HepG2 (cell line): Measurements from ENCODE around the gene TAF13. TPM values are rescaled to one million over a fixed set of nuclear protein-coding genes. Genes with fewer than 3 reads are reported as not detected.
A peak's percentile ranks its signal among the peaks of the same experiment; 100 is the strongest.

Source experiments
- CBX2 ChIP-seq, 2 experiments: fragments of 200-600 bp in 1 of 2; sonication (generic); formaldehyde crosslinking in 1 of 2; IDR thresholded peaks; 2 replicates each; pipeline versions ENCODE4 v1.7.0 to v1.8.1; 2018 to 2022; ENCODE audit warnings: low read depth in 2 of 2, low read length in 1 of 2, mild to moderate bottlenecking in 1 of 2, missing genetic modification reagents in 1 of 2
- EEA1 ChIP-seq: sonication (generic); formaldehyde crosslinking; IDR thresholded peaks from 2 replicates; pipeline ENCODE4 v1.5.1; 2020; ENCODE audit warnings: mild to moderate bottlenecking, missing genetic modification reagents, borderline replicate concordance
- FOXC1 ChIP-seq: sonication (generic); formaldehyde crosslinking; IDR thresholded peaks from 2 replicates; pipeline ENCODE4 v1.8.0; 2022; ENCODE audit warnings: mild to moderate bottlenecking, missing genetic modification reagents, borderline replicate concordance
- FOXM1 ChIP-seq: sonication (generic); formaldehyde crosslinking; IDR thresholded peaks from 2 replicates; pipeline ENCODE4 v1.5.0; 2020; ENCODE audit warnings: missing genetic modification reagents
- GTF3A ChIP-seq: sonication (generic); formaldehyde crosslinking; conservative IDR thresholded peaks from 2 replicates; pipeline ENCODE4 v1.4.0; 2020; ENCODE audit warnings: mild to moderate bottlenecking, missing genetic modification reagents
- HES4 ChIP-seq: sonication (generic); formaldehyde crosslinking; IDR thresholded peaks from 2 replicates; pipeline ENCODE4 v1.9.0; 2021; ENCODE audit warnings: mild to moderate bottlenecking, missing genetic modification reagents, borderline replicate concordance
- KDM3A ChIP-seq: IDR thresholded peaks from 2 replicates; pipeline ENCODE4 v1.6.1; 2018; ENCODE audit warnings: low read depth, missing compliant biosample characterization
- MEIS2 ChIP-seq: sonication (generic); formaldehyde crosslinking; IDR thresholded peaks from 2 replicates; pipeline ENCODE4 v1.9.0; 2021; ENCODE audit warnings: mild to moderate bottlenecking, missing genetic modification reagents
- ONECUT2 ChIP-seq: sonication (generic); formaldehyde crosslinking; IDR thresholded peaks from 2 replicates; pipeline ENCODE4 v1.4.0; 2020; ENCODE audit warnings: missing genetic modification reagents
- REXO4 ChIP-seq: sonication (generic); formaldehyde crosslinking; IDR thresholded peaks from 2 replicates; pipeline ENCODE4 v1.8.0; 2022; ENCODE audit warnings: missing genetic modification reagents, mild to moderate bottlenecking, borderline replicate concordance
- SAP130 ChIP-seq: IDR thresholded peaks from 2 replicates; pipeline ENCODE4 v1.6.1; 2016; ENCODE audit warnings: low read depth
- SRSF1 ChIP-seq: fragments of 200-400 bp; formaldehyde crosslinking; optimal IDR thresholded peaks from 2 replicates; pipeline ENCODE3; 2017; ENCODE audit warnings: mild to moderate bottlenecking, low read depth, low read length, moderate library complexity
- TBP ChIP-seq: sonication (generic); formaldehyde crosslinking; IDR thresholded peaks from 2 replicates; pipeline ENCODE4 v1.5.0; 2020; ENCODE audit warnings: missing genetic modification reagents
- TBX3 ChIP-seq: fragments of 450-650 bp; IDR thresholded peaks from 2 replicates; pipeline ENCODE4 v1.6.1; 2017; ENCODE audit warnings: antibody characterized with exemption, mild to moderate bottlenecking, inconsistent platforms, borderline replicate concordance
- ZNF251 ChIP-seq: sonication (generic); formaldehyde crosslinking; IDR thresholded peaks from 2 replicates; pipeline ENCODE4 v1.9.0; 2021; ENCODE audit warnings: mild to moderate bottlenecking, missing genetic modification reagents
- ZNF501 ChIP-seq: sonication (generic); formaldehyde crosslinking; IDR thresholded peaks from 2 replicates; pipeline ENCODE4 v1.5.1; 2020; ENCODE audit warnings: mild to moderate bottlenecking, moderate library complexity, missing genetic modification reagents
- ZNF614 ChIP-seq: IDR thresholded peaks from 2 replicates; pipeline ENCODE4 v1.6.1; 2018; ENCODE audit warnings: missing biosample characterization, missing genetic modification reagents, inconsistent platforms, borderline replicate concordance
- ZNF644 ChIP-seq: IDR thresholded peaks from 2 replicates; pipeline ENCODE4 v1.6.1; 2016; ENCODE audit warnings: low read depth
- ZNF720 ChIP-seq: sonication (generic); formaldehyde crosslinking; IDR thresholded peaks from 2 replicates; pipeline ENCODE4 v1.4.0; 2020; ENCODE audit warnings: missing genetic modification reagents
- ZSCAN25 ChIP-seq: sonication (generic); formaldehyde crosslinking; IDR thresholded peaks from 2 replicates; pipeline ENCODE4 v1.8.0; 2022; ENCODE audit warnings: mild to moderate bottlenecking, missing genetic modification reagents
- polyA plus RNA-seq, 8 experiments: library from polyadenylated mRNA; depleted of rRNA in 3 of 8; stranded (reverse) in 7 of 8; unstranded in 1 of 8; fragments of >200 nt; fragmentation: Illumina TruSeq in 4 of 8; extraction: Trizol in 4 of 8; gene quantifications; 2 replicates each; pipeline versions ENCODE4 v1.2.1 to v1.2.3, GENCODE V29; 2011 to 2016; ENCODE audit warnings: low read depth in 4 of 8, missing spikeins in 1 of 8, mixed read lengths in 1 of 8; ENCODE audit not compliant: insufficient read depth in 1 of 8
- total RNA-seq, 5 experiments: library from RNA; depleted of rRNA; stranded (reverse); fragments of >200 nt; fragmentation: Illumina TruSeq; extraction: Trizol; gene quantifications; 2 replicates each; pipeline ENCODE4 v1.2.3, GENCODE V29; 2016; ENCODE audit warnings: low read depth in 1 of 5
- TF ChIP-seq, protein P1 (sequence below): sonication (generic); formaldehyde crosslinking; conservative IDR thresholded peaks from 2 replicates; pipeline ENCODE4 v1.8.0; 2022; ENCODE audit warnings: low read depth, missing genetic modification reagents
- TF ChIP-seq, protein P2 (sequence below): sonication (generic); formaldehyde crosslinking; IDR thresholded peaks from 2 replicates; pipeline ENCODE4 v1.5.0; 2020; ENCODE audit warnings: mild to moderate bottlenecking, missing genetic modification reagents
- TF ChIP-seq, protein P3 (sequence below): sonication (generic); formaldehyde crosslinking; IDR thresholded peaks from 2 replicates; pipeline ENCODE4 v1.4.0; 2020; ENCODE audit warnings: mild to moderate bottlenecking, missing genetic modification reagents
- TF ChIP-seq, protein P4 (sequence below): sonication (generic); formaldehyde crosslinking; IDR thresholded peaks from 2 replicates; pipeline ENCODE4 v1.8.1; 2023; ENCODE audit warnings: mild to moderate bottlenecking, moderate library complexity, missing genetic modification reagents

TAF13 gene
- total and polyA plus RNA-seq, 2 of the 13 experiments (the other 11 are each of a cell fraction or from before 2014, with no cell fraction given), result 11.5 to 36.3 TPM

DNA sequence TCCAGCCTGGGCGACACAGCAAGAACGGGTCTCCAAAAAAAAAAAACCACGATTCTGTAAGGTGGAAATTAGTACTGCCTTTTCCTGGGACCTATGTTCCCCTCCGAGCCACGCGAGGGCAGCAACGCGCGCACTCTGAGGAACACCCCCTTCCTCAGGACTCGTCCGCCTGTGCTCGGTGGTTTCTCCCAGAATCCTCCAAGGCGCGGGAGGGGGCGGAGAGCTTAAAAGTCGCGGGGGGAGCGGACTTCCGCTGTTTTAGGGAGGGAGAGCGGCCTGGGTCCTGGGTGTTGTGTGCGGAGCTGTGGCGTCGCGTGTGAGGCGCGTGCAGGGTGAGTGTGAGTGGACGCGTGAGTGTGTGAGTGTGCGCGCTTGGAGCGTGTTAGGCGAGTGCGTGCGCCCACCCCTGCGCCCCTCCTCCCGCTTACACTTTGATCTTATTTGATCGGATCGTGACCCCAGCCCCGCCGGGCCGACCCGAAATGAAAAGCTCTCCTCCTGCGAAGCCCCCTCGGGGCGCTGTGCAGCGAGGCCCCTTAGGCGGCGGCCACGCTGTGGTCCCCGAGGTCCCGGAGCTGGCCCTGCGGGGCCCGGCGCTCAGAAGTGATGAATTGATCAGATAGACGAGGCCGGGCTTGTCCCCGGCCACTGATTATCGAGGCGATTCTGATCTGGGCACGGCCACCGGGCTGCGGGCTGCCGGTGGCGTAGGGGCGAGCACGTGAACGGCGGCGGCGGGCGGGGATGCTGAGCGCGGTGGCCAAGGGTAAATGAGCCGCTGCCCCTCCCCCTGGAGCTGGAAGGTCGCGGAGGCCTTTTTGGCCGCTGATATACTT, 24.4 kb upstream of the TAF13 start (continued):
- TF ChIP-seq, protein P1, sequence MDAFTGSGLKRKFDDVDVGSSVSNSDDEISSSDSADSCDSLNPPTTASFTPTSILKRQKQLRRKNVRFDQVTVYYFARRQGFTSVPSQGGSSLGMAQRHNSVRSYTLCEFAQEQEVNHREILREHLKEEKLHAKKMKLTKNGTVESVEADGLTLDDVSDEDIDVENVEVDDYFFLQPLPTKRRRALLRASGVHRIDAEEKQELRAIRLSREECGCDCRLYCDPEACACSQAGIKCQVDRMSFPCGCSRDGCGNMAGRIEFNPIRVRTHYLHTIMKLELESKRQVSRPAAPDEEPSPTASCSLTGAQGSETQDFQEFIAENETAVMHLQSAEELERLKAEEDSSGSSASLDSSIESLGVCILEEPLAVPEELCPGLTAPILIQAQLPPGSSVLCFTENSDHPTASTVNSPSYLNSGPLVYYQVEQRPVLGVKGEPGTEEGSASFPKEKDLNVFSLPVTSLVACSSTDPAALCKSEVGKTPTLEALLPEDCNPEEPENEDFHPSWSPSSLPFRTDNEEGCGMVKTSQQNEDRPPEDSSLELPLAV, result no peak; the same call in 1 of the 2 replicates
- TF ChIP-seq, protein P2, sequence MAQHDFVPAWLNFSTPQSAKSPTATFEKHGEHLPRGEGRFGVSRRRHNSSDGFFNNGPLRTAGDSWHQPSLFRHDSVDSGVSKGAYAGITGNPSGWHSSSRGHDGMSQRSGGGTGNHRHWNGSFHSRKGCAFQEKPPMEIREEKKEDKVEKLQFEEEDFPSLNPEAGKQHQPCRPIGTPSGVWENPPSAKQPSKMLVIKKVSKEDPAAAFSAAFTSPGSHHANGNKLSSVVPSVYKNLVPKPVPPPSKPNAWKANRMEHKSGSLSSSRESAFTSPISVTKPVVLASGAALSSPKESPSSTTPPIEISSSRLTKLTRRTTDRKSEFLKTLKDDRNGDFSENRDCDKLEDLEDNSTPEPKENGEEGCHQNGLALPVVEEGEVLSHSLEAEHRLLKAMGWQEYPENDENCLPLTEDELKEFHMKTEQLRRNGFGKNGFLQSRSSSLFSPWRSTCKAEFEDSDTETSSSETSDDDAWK (CRISPR knock-in tag), result no peak
- TF ChIP-seq FOXM1 (CRISPR knock-in tag), result no peak
- peak; percentile 89 for TF ChIP-seq ZSCAN25 (CRISPR knock-in tag)
- TF ChIP-seq ZNF501 (CRISPR knock-in tag), result peak; percentile 83
- peak; percentile 99 for TF ChIP-seq SRSF1
- TF ChIP-seq FOXC1 (CRISPR knock-in tag), result peak; percentile 94
- 0 out of 2 replicates have a peak, but pooled peaks have one; percentile 56 for TF ChIP-seq REXO4 (CRISPR knock-in tag)
- peak; percentile 75; the same call in 1 of the 2 replicates for TF ChIP-seq ZNF614
- 0 out of 2 replicates have a peak, but pooled peaks have one; percentile 18 for TF ChIP-seq ZNF644 (CRISPR knock-in tag)
- TF ChIP-seq CBX2 (IDR thresholded peaks at IDR 0.05; ENCODE audit: low read depth, low read length), result no peak
- 0 out of 2 replicates have a peak, but pooled peaks have one; percentile 41 for TF ChIP-seq CBX2 (CRISPR knock-in tag; IDR thresholded peaks at IDR 0.05; ENCODE audit: low read depth)
- TF ChIP-seq TBP (CRISPR knock-in tag), result no peak
- 0 out of 2 replicates have a peak, but pooled peaks have one; percentile 30 for TF ChIP-seq GTF3A
- TF ChIP-seq SAP130 (CRISPR knock-in tag), result peak; percentile 87
- no peak; the same call in 1 of the 2 replicates for TF ChIP-seq MEIS2
- peak; percentile 89; the same call in 1 of the 2 replicates for TF ChIP-seq EEA1 (CRISPR knock-in tag)
- peak; percentile 69; the same call in 1 of the 2 replicates for TF ChIP-seq KDM3A (CRISPR knock-in tag)
- TF ChIP-seq, protein P3, sequence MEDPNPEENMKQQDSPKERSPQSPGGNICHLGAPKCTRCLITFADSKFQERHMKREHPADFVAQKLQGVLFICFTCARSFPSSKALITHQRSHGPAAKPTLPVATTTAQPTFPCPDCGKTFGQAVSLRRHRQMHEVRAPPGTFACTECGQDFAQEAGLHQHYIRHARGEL (CRISPR knock-in tag), result peak; percentile 81; the same call in 1 of the 2 replicates
- TF ChIP-seq, protein P4, sequence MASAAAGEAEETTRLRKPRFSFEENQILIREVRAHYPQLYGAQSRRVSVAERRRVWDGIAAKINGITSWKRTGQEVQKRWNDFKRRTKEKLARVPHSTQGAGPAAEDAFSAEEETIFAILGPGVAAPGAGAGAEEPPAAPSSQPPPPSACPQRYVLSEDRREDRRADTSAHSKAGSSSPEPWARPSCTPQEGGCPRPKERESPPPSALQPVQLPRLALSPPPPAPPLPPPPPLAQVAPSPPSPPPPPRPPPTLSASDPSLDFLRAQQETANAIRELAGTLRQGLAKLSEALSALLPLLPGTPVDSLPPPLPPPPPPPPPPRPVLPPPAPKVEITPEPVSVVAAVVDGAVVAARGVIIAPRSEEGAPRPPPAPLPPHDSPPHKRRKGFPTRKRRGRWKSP (CRISPR knock-in tag), result peak; percentile 93
- no peak for TF ChIP-seq ZNF720
- peak; percentile 96 for TF ChIP-seq HES4 (CRISPR knock-in tag)
- peak; percentile 83 for TF ChIP-seq ZNF251
- TF ChIP-seq TBX3, result peak; percentile 71; the same call in 1 of the 2 replicates
- no peak for TF ChIP-seq ONECUT2 (CRISPR knock-in tag)
